HG03378 (cell line): ENCODE measurements around the gene NDUFB5.

ENCODE experiments used
- ATAC-seq: cut with Tn5 transposase; IDR thresholded peaks from one replicate; pipeline ENCODE4 v1.9.1; 2021; ENCODE audit warnings: mild to moderate bottlenecking, moderate library complexity; ENCODE audit not compliant: unreplicated experiment

Gene NDUFB5

DNA sequence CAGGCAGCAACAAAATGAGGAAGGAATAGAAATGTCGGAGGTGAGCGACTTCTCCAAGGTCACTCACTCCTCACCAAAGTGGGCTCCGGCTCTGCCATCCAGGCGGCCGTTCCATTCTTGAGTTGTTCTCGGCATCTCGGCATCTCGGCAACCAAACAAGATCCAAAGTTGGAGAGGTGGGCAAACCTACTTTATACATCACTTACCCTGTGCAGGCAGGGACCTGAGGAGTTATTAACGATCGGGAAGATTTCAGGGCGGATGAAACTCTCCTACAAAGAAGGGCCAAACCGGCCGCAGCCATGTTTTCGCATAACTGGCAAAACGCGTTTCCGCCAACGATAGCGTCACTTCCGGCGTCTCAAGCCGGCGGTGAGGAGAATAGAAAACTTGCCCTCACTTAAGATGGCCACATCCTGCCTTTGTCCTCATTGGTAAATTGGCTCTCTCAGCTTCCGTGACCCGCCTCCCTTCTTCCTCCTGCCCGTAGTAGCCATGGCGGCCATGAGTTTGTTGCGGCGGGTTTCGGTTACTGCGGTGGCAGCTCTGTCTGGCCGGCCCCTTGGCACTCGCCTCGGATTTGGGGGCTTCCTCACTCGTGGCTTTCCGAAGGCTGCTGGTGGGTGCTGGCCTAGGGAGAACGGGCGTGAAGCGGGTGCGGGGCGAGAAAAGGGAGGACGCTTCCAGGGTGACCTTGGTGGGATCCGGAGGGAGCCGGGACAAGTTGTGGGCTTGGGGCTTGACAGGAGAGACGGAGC, at the start of gene NDUFB5, which contains the start of gene MRPL47:
Gene NDUFB5 (plus strand): TSS at position 474 of the 758 bp plus-strand sequence. CDS start 22 bp downstream, at position 496.
Gene MRPL47 (minus strand): TSS at position 318 of the 758 bp plus-strand sequence. CDS start 14 bp downstream, at position 304.
- ATAC-seq, result peak; percentile 95

DNA sequence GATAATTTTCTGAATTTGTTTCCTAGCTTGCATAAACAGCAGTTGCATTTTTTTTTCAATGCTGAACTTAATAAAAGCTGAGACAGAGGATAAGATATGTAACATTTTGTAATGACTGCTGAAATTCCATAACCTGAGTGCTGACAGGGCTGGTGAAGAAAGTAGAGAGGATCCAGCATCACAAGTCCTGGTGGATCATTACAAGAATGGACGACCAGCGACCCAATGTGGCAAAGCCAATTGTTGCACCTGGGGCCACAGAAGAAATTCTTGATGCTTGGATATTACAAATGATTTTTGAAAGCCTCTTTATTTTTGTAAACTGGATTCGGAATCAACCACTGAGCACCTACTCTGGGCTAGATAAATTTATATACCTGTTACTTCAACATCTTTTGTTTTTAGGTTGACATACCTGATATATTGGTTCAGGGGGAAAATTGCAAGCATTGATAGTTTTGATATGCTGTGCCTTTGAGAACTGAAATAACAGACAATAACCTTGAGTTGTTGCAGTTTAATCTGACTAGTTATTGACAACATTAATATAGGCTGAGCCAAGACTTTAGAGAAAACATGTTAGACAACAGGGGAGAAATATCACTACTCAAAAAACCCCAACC, 45.7 kb upstream of the NDUFB5 start:
- no peak for ATAC-seq

DNA sequence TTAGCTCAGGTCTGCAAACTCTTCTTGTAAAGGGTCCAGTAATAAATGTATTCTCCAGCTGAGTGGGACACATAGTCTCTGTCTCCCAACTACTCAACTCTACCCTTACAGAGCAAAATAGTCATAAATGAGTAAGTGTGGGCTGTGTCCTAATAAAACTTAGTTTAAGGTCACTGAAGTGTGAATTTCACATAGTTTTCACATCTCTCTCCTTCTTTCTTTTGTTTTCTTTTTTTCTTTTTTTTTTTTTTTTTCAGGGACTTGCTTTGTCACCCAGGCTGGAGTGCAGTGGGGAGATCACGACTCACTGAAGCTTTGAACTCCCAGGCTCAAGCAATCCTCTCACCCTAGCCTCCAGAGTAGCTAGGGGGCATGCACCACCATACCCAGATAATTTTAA, 43.8 kb upstream of the NDUFB5 start:
- ATAC-seq, result no peak

DNA sequence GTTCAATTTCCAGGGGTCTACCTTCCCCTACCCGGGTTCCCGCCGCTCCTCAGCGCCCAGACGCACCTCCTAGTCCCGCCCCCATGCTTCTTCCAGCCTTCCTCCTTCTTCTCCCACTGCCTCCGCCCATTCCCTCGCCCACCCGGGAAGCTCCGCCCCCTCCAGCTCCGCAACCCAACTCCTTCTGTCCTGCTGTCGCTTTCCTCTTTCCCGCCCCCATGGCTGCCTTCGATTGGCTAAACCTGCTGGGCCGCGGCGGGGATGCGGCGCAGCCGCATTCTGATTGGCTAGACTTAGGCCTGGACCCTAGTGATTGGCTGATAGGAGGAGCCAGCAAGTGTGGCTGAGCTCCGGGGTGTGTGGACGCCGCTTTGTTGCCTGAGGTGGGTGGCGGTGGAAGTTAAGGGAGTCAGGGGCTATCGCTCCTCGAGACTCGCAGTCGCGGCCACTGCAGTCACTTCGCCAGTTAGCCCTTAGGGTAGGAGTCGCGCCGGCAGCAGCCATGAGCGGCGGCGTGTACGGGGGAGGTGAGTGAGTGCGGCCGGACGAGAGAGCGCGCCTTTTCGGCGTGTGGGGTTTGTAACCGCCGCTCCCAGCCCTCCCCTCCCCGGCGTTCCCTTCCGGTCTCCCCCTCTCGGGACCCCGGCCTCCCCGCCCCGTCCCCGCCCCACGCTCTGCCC, 41.9 kb upstream of the NDUFB5 start, which contains the start of gene ACTL6A:
Gene ACTL6A (plus strand): TSS at position 336 of the 680 bp plus-strand sequence. CDS start 167 bp downstream, at position 503.
- ATAC-seq, result peak; percentile 96

DNA sequence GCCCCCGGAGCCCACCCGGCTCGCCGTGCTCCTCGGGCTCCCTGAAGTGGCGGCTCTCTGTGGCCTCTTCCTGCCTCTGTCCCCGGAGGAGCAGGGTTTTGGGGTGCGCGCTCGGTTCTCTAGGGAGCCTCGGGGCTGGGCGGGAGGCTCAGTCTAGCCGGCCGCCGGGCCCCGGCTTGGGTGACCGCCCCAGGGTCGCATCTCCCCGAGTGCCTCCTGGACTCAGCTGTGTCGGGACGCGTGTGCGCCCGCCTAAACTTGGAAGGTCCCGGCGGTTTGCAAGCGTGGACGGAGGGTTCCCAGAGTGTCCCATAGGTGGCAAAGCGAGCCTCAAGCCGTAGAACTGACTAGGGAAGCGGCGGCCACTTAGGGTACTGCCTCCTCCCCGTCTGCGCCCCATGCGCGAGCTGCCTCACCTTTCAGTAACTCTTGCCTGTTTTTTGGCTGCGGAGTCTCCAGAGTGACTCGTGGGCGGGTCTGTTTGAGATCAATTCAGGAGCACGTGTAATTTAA, 41.3 kb upstream of the NDUFB5 start:
- peak; percentile 39 for ATAC-seq

DNA sequence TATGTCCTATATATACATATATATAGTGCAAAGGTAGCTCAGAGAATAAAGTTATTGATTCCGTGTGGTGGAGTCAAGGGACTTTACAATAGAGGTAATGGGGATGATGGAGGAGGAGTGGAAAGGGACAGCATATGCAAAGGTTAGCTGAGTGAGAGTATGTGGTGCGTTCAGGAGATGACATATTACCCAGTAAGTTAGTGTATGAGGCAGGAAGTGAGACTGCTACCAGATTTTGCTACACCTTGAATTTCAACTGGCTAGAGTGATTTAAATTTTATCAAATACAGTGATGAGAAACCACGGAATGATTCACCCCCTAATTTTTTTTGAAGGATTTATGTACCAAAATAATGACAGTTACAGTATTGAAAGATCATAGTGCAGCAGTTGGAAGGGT, 39.1 kb upstream of the NDUFB5 start:
- peak; percentile 24 for ATAC-seq

DNA sequence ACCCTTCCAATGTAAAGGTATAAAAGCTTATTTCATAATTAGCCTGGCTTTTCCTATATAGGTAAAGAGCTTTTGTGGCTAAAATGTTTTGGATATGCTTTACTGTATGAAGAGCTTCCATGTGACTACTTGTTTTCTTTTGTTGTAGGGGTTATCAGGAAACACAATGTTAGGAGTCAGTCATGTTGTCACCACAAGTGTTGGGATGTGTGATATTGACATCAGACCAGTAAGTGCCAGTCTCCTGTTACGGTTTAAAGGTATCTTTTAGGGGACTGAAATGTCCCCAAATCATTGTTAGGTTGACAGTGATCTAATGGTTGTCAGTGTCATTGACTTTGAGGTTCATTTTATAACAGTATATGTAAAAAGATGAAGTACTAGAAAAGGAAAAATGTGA, 23.6 kb upstream of the NDUFB5 start:
- no peak for ATAC-seq

DNA sequence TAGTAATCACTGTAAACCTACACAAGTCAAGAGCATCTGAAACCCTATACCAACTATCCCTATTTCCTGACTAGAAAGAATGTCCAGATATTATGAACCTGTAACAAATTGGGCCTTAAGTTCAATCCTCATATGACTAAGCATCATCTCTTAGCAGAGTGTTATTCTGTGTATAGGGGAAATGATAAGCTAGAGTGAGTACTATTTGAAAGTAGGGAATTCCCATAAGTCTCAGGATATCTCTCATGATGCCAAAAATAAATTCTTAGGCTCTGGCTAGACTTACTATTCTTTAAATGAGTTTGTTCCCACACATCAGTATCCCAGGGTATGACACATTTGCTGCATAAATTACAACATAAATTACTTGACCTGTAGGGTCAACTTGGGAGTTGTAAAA, 15.5 kb upstream of the NDUFB5 start:
- ATAC-seq, result peak; percentile 65

DNA sequence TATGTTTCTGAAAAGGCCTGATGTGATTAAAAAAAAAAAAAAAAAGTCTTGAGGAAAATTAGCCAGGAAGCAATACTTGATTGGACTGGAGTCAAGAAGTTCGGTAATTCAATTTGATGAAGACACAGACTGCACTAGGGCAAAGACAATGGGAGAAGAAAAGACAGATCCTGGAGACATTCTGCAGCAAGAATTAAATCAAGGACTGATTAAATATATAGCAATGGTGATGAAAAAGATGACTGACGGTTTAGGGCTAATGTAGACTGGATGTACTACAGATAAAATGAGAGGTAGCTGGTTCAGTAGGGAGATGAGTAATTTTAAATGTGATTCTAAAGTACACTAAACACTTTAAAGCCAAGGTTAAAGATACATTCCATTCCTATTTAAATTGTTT, 13.9 kb upstream of the NDUFB5 start:
- ATAC-seq, result no peak

DNA sequence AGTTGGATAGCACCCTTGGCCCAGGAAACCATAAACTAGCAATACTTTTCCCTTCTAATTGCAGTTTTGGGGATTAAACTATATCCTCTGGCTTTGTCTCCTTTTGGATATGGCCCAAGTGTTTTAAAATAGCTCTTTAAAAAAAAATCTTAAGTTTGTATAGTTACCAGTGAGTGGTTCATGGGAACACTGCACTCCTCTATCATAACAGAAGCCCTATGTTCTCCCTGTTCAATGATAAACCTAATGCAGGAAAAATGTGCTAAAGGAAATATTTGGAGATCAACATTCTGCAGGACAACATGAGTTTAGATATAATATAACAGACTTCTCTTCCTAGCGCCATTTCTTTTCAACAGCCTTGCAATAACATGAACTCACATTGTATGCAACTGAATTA, 13.3 kb upstream of the NDUFB5 start:
- ATAC-seq, result no peak

DNA sequence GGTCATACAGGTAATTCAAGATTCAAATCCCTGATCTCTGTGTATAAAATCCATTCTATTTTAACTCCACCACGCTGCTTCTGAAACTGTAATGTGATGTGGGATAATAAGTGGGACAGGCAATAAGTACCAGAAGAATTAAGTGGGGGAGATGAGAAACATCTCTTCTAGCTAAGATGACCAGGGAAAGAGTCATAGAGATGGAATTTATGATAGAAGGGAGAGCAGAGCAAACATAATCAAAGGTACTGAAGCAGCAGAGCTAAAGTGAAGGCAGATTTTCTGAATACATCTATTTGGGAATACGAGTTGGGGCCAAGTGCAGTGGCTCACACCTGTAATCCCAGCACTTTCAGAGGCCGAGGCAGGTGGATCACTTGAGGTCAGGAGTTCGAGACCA, 5.1 kb upstream of the NDUFB5 start:
- ATAC-seq, result no peak

DNA sequence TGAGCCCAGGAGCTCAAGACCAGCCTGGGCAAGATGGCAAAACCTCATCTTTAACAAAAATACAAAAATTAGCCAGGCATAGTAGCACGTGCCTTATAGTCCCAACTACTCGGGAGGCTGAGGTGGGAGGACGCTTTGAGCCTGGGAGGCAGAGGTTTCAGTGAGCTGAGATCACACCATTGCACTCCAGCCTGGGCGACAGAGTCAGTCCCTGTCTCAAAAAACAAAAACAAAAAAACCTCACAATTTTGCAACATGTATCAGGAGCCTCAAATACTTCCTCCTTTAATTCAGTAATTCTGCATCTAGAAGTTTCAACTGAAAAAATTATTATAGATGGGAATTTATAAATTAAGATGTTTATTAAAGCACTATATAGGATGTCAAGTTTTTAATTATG, 1.3 kb upstream of the NDUFB5 start:
- ATAC-seq, result no peak

DNA sequence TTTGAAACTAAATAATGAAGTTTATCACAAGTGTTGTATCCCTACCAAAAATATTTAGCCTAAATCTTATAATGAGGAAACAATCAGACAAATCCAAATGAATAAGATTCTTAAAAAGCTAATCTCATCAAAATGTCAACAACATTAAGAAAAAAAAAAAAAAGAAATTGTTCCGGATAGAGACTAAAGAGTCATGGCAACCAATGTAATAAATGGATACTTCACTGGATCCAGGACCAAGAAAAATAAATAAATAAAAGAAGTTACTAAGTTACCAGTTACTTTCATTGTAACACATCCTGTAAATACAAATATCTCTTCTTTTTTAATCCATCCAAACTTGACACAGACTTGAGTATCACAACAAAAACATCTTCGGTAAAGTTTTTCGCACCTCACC, 763 bp upstream of the NDUFB5 start:
- ATAC-seq, result no peak

DNA sequence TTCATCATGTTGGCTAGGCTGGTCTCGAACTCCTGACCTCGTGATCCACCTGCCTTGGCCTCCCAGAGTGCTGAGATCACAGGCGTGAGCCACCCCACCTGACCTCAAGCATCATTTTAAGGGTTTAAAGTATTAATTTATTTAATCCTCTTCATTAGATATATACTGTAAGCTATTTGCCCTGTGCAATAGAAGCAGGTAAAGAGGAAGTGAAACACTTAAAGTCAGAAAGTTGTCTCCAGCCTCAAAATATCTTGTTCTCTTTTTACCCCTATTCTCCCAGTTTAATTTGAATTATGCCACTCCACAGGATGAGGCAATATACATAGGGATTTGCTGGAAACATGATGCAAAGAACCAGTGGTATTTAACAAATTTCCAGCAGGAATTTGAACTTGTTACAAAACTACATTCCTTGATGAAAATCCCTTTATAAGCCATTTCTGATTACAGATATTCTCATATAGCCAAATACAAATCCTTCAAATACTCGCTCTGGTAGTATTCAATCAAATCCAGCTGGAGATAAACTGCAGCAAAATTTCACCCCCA, 2.0 kb downstream of the NDUFB5 start:
- no peak for ATAC-seq

DNA sequence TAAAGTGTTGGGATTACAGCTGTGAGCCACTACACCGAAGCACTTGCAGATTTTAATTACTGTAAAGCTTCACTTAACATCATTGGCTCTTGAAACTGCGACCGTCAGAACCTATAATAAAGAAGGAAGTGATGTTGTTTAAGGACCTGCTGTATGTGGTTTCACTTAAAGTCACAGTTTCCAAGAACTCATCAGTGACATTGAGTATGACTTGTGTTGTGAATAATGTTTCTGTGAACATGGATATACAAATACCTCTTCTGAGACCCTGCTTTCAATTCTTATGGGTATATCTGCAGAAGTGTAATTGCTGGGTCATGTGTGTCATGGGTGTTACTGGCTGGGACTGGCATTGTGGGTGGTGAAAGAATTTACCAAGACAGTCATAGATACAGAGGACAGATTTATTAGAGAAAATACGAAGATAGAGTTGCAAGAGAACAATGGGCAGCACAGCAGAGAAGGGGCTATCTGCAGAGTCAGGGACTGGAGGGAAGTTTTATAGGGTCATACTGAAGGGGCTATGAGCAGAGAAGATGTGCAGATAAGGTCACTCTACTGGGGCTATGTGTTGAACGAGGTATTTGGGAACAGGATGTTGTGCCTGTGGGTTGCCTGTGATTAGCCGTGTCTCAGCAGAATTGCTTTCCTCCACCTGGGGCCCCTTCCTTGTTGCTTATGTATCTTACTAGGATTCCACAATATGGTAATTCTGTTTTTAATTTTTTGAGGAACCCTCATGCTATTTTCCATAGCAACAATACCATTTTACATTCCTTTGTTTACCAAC, 4.5 kb downstream of the NDUFB5 start:
- ATAC-seq, result peak; percentile 70

DNA sequence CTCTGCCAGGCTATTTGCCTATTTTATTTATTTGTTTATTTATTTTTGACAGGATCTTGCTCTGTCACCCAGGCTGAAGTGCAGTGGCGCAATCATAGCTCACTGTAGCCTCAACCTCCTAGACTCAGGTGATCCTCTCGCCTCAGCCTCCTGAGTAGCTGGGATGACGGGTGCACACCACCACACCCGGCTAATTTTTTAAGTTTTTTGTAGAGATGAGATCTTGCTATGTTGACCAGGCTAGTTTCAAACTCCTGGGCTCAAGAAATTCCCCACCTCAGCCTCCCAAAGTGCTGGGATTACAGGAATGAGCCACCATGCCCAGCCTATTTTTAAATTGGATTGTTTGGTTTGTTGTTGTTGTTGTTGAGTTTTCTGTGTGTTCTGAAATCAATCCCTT, 5.5 kb downstream of the NDUFB5 start:
- no peak for ATAC-seq

DNA sequence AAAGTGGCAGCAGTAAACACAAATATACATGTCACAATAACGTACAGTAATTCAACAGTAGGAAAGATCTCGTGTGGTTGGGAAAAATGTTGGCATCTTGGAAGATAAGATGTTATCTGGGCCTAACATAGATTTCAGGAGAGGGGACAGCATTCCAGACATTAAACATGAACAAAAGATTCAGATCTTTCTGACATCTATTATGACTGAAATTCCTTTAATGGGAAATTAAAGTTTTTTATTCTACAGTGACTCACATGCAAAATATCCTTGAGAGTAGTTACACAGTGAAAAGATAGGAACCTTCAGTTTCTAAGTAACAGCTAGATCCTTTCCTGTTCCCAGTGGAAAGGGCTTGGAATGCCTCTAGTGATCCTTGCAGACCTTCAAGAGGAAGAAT, 9.2 kb downstream of the NDUFB5 start:
- ATAC-seq, result no peak

DNA sequence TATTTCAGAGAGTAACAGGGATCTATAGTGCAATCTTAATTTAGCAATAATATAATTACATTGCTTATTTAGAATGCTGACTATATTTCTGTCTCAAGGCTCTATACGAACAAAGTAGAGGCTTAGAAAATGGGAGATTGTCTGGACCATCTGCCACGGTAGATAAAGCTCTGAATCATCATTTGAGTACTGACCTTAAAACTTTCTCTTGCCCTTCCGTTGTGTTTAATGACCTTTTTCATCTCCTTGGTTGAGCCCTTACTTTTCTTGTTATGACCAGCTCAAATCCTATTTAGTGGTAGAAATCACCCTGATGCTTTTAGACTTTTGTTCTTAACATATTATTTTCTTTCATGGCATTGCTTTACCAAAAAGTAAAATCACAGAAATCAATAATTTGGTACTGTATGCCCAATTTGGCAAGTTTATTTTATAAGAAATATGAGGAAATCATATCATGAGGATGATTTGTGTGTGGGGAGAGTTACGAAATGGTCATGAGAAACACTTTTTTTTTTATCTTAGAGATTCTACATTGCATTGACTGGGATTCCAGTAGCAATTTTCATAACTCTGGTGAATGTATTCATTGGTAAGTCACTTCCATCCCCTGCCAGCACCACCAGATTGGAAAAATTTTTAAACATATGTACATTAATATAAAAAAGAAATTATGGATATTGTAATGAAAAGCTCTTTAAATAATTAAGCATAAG, 11.0 kb downstream of the NDUFB5 start:
- ATAC-seq, result no peak

DNA sequence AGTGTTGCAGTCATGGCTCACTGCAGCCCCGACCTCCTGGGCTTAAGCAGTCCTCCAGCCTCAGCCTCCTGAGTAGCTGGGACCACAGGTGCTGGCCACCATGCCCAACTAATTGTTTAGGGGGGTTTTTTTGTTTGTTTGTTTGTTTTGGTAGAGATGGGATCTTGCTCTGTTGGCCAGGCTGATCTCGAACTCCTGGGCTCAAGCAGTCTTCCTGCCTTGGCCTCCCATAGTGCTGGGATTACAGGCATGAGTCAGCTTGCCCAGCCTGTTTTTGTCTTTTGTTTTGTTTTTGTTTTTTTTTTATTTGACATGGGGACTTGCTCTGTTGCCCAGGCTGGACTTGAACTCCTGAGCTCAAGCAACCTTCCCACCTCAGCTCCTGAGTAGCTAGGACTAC, 17.4 kb downstream of the NDUFB5 start:
- no peak for ATAC-seq

DNA sequence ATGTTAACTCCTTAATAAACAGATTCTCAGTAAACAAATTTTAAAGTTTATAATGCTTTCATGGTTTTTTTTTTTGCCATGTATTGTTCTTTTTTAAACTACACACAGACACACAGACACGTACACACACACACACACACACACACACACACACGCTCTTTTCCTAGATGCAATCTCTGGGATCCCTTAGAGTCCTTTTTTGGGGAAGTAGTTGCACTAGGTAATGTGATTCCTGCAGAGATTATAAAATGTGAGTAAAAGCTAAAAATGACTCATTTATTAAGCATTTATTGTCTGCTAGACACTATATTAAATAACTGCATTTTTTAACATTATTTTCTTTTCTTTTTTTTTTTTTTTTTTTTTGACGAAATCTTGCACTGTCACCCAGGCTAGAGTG, 19.9 kb downstream of the NDUFB5 start:
- no peak for ATAC-seq
